Neural crest cell (in vitro differentiated cells): ENCODE measurements around the gene RELL2. TPM values are rescaled to one million over a fixed set of nuclear protein-coding genes. Genes with fewer than 3 reads are reported as not detected.
"Not testable (repeated sequence)": the region's sequence is repeated elsewhere in the genome, so short reads cannot be mapped to it uniquely, and the experiment has no call there.

Experiments
- DNase-seq: peaks from one replicate; pipeline ENCODE4 v3.0.0; 2021; ENCODE audit warnings: low read depth, mixed read lengths, low spot score
- H3K27ac Mint-ChIP-seq: one replicate; pipeline ENCODE4 v1.8.0; 2021; ENCODE audit warnings: mild to moderate bottlenecking, mixed read lengths; ENCODE audit not compliant: unreplicated experiment
- H3K27me3 Mint-ChIP-seq: 2 replicates; pipeline ENCODE4 v1.8.0; 2021; ENCODE audit warnings: low read depth, mild to moderate bottlenecking, mixed read lengths
- H3K36me3 Mint-ChIP-seq: 2 replicates; pipeline ENCODE4 v1.8.0; 2021; ENCODE audit warnings: low read depth, mild to moderate bottlenecking, mixed read lengths
- H3K4me1 Mint-ChIP-seq: 2 replicates; pipeline ENCODE4 v1.8.0; 2021; ENCODE audit warnings: mixed read lengths
- H3K4me3 Mint-ChIP-seq: one replicate; pipeline ENCODE4 v1.8.0; 2021; ENCODE audit warnings: mild to moderate bottlenecking, mixed read lengths
- H3K9me3 Mint-ChIP-seq: 2 replicates; pipeline ENCODE4 v1.8.0; 2021; ENCODE audit warnings: mixed read lengths
- CTCF ChIP-seq: fragments of 200-600 bp; sonication (generic); conservative IDR thresholded peaks from 2 replicates; pipeline ENCODE4 v1.5.0; 2021; ENCODE audit warnings: antibody characterized with exemption, mild to moderate bottlenecking
- total RNA-seq: library from RNA; stranded (reverse); gene quantifications from 2 replicates; pipeline ENCODE4 v1.2.1, GENCODE V29; 2021

The RELL2 gene
- total RNA-seq, 1 donor from 2014 or later = 6.9 TPM

GRCh38 chr5:141608557-141608956 lies 28.2 kb upstream of the RELL2 start:
- Mint-ChIP-seq H3K36me3 (no peaks in the 10 kb centered on the region), H3K9me3 (no peaks in the 10 kb centered on the region), H3K4me1 (peaks cover 11% of the 10 kb centered on the region), H3K27ac (no peak overlapping the region), H3K27me3 (no peaks in the 10 kb centered on the region), H3K4me3 (no peak overlapping the region)
- no peak for TF ChIP-seq CTCF
- no peak for DNase-seq

- H3K36me3 Mint-ChIP-seq = no peaks in the 10 kb centered on the region
- no peak overlapping the region for H3K4me3 Mint-ChIP-seq
These were observed 27.8 kb upstream of the RELL2 start for GRCh38 chr5:141609044-141609443.

GRCh38 chr5:141609921-141610320 lies 26.9 kb upstream of the RELL2 start:
- H3K4me3 Mint-ChIP-seq, H3K27me3 Mint-ChIP-seq, H3K4me1 Mint-ChIP-seq, H3K9me3 Mint-ChIP-seq, H3K36me3 Mint-ChIP-seq, H3K27ac Mint-ChIP-seq, DNase-seq: not testable (repeated sequence)

More at GRCh38 chr5:141609044-141609443, 27.8 kb upstream of the RELL2 start:
- no peak for TF ChIP-seq CTCF
- Mint-ChIP-seq H3K27me3 (no peaks in the 10 kb centered on the region), H3K9me3 (no peaks in the 10 kb centered on the region), H3K27ac (no peak overlapping the region), H3K4me1 (peaks cover 15% of the 10 kb centered on the region)
- DNase-seq = no peak

- Mint-ChIP-seq H3K36me3 (no peaks in the 10 kb centered on the region), H3K27me3 (no peaks in the 10 kb centered on the region), H3K27ac (peak overlapping the region; percentile 44), H3K4me1 (peaks cover 16% of the 10 kb centered on the region), H3K9me3 (no peaks in the 10 kb centered on the region), H3K4me3 (no peak overlapping the region)
- no peak for TF ChIP-seq CTCF
- no peak for DNase-seq
These were observed 25.5 kb upstream of the RELL2 start for GRCh38 chr5:141611289-141611688.

GRCh38 chr5:141613344-141613743 lies 23.5 kb upstream of the RELL2 start:
- TF ChIP-seq CTCF = no peak
- Mint-ChIP-seq H3K4me3 (no peak overlapping the region), H3K27me3 (no peaks in the 10 kb centered on the region), H3K4me1 (peaks cover 36% of the 10 kb centered on the region), H3K27ac (no peak overlapping the region), H3K9me3 (no peaks in the 10 kb centered on the region), H3K36me3 (no peaks in the 10 kb centered on the region)
- no peak for DNase-seq

- Mint-ChIP-seq H3K27ac (no peak overlapping the region), H3K4me3 (peak overlapping the region; percentile 97), H3K4me1 (peaks cover 36% of the 10 kb centered on the region), H3K9me3 (no peaks in the 10 kb centered on the region), H3K36me3 (no peaks in the 10 kb centered on the region), H3K27me3 (no peaks in the 10 kb centered on the region)
- no peak for TF ChIP-seq CTCF
- DNase-seq = no peak
These were observed 20.6 kb upstream of the RELL2 start for GRCh38 chr5:141615991-141616720.
